Pancreas (tissue), 10 donors: ENCODE results near the gene PSTPIP1. TPM values are rescaled to one million over a fixed set of nuclear protein-coding genes. Genes with fewer than 3 reads are reported as not detected.

Source experiments
- ATAC-seq, 4 donors: fragments of 200-7000 bp; cut with Tn5 transposase; one replicate each; pipeline versions ENCODE4 v1.8.0 to v1.9.1; 2020; ENCODE audit warnings: mild to moderate bottlenecking in 4 of 4, moderate library complexity in 4 of 4
- DNase-seq, 6 donors: peaks; one replicate each; pipeline ENCODE4 v3.0.0-alpha.2; 2020
- FAIRE-seq: peaks from 2 replicates; lab custom pipeline; 2012; peaks lifted over from hg19 to GRCh38; lab: Jason Lieb, UNC
- H3K27ac ChIP-seq, 4 donors: fragments of 200-600 bp; sonication (generic); 1 replicate in 3 of 4; 2 replicates in 1 of 4; pipeline versions ENCODE4 v1.5.0 to v1.8.0; 2020
- H3K27me3 ChIP-seq, 4 donors: fragments of 200-600 bp; one replicate each; pipeline ENCODE4 v1.8.0; 2021
- H3K36me3 ChIP-seq, 3 donors: fragments of 200-600 bp; sonication (generic) in 1 of 3; one replicate each; pipeline versions ENCODE4 v1.5.0 to v1.8.0; 2020 to 2021
- H3K4me1 ChIP-seq, 3 donors: fragments of 200-600 bp; one replicate each; pipeline ENCODE4 v1.8.0; 2021
- H3K4me3 ChIP-seq, 4 donors: fragments of 200-600 bp; sonication (generic) in 2 of 4; one replicate each; pipeline versions ENCODE4 v1.5.0 to v1.8.0; 2020 to 2021
- H3K9me3 ChIP-seq, 4 donors: fragments of 200-600 bp; one replicate each; pipeline ENCODE4 v1.8.0; 2021
- WGBS, 2 donors: extraction: QIAGEN DNeasy Blood & Tissue Kit; methylation state at CpG; one replicate each; pipeline ENCODE4 v1.1.7; 2013; 5-methylcytosine and 5-hydroxymethylcytosine counted together
- intact Hi-C, 3 donors: fragments of 100-400 bp; cut with DNase I; formaldehyde crosslinking; loops; one replicate each; pipeline versions ENCODE4 v1.11.1 to v1.14.2; 2022
- polyA plus RNA-seq, 2 donors: library from polyadenylated mRNA; stranded (reverse); fragments of 200-250 nt; gene quantifications; one replicate each; pipeline ENCODE4 v1.2.3, GENCODE V29; 2013
- total RNA-seq, 6 donors: library from RNA; stranded (reverse); fragmentation: NEBNext Ultra II Directional in 4 of 6; extraction: Animal tissue kit (Norgen Biotek cat#: 25700) in 4 of 6; gene quantifications; one replicate each; pipeline versions ENCODE4 v1.2.1 to v1.2.4, GENCODE V29; 2021 to 2023
- TF ChIP-seq, protein P1 (sequence below), 4 donors: fragments of 200-600 bp; sonication (generic) in 3 of 4; IDR thresholded peaks; one replicate each; pipeline versions ENCODE4 v1.5.0 to v1.8.0; 2021; ENCODE audit warnings: antibody characterized with exemption in 4 of 4
- donor health status: healthy with polysubstance abuse.
- donor health status: DM: no; HTN: no; CAD: no; lungs with moderate emphysema.
- donor health status: DM: no; HTN: no; CAD: no.
- donor health status: control.
- donor health status: control.
- donor health status: Bipolar disorder and iron deficiency.
- donor health status: DM: yes; HTN: yes; CAD: no.
- donor health status: DM: no; HTN: no; CAD: no.
- donor health status: DM: no; HTN: no; CAD: no.
- donor health status: DM: yes; HTN: yes; CAD: no.

The PSTPIP1 gene
- total and polyA plus RNA-seq, 8 donors = 0.83 to 6.2 (median 3.6) TPM; not detected in 1

DNA sequence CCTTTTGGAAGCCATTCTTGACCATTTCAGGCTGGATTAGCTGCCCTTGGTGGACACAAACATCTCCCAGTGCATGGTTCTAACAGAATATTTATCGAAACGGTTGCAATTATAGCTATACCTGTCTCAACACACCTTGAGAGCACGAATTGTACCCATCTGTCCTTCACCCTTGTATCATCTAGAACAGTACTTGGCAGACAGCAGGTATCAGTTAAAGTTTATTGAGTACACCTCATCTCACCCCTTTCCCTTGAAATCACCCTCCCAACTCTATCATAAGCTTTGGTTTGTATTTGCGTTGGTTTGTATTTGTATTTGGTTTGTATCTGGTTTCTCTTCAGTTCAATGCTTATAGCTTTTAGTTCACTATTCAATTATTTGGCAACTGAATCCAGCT lies 63.5 kb downstream of the PSTPIP1 start:
- intact Hi-C loops = no loop called here
- no peaks in the 10 kb centered on the region for H3K9me3 ChIP-seq
- H3K36me3 ChIP-seq = no peaks in the 10 kb centered on the region
- peaks cover 24 to 28% (median 26%) of the 10 kb centered on the region in 3 donors for H3K4me1 ChIP-seq
- H3K4me3 ChIP-seq = no peak overlapping the region
- DNase-seq (no peak), ATAC-seq (no peak), FAIRE-seq (no peak)
- H3K27me3 ChIP-seq = no peaks in the 10 kb centered on the region
- H3K27ac ChIP-seq = no peak overlapping the region
- TF ChIP-seq, protein P1, sequence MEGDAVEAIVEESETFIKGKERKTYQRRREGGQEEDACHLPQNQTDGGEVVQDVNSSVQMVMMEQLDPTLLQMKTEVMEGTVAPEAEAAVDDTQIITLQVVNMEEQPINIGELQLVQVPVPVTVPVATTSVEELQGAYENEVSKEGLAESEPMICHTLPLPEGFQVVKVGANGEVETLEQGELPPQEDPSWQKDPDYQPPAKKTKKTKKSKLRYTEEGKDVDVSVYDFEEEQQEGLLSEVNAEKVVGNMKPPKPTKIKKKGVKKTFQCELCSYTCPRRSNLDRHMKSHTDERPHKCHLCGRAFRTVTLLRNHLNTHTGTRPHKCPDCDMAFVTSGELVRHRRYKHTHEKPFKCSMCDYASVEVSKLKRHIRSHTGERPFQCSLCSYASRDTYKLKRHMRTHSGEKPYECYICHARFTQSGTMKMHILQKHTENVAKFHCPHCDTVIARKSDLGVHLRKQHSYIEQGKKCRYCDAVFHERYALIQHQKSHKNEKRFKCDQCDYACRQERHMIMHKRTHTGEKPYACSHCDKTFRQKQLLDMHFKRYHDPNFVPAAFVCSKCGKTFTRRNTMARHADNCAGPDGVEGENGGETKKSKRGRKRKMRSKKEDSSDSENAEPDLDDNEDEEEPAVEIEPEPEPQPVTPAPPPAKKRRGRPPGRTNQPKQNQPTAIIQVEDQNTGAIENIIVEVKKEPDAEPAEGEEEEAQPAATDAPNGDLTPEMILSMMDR (IDR thresholded peaks at IDR 0.05) = no peak
- 77 to 82% methylated on average over 4 of the region's 4 CpGs for WGBS, 2 donors

DNA sequence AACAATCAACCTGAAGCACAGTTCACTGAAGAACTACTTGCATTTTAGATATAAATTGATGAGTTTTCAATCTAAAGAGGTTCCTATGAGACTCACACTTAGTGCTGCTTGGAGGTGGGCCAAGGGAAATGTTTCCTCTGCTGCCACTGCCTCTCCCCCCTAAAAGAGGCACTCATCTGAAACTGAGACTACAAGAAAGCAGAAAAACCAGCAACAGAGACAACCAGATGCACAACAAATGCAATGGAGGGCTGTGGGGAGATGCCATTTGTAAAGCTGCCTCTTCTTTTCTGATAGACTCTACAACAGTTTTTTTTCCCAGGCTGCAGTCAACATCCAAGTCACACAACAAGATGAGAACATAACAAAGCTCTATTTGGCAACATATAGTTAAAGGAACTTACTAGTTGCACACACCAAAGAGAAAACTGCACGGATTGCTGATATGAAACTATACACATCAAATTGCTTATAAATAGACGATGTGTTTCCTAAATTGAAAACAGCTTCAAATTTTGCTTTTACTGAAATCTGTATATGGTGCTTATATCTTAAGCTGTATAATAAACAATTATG lies 64.9 kb downstream of the PSTPIP1 start:
- Histone ChIP-seq H3K9me3 (no peaks in the 10 kb centered on the region), H3K4me1 (peaks cover 34 to 39% (median 37%) of the 10 kb centered on the region in 3 donors), H3K4me3 (no peak overlapping the region), H3K36me3 (no peaks in the 10 kb centered on the region), H3K27me3 (no peaks in the 10 kb centered on the region), H3K27ac (no peak overlapping the region)
- TF ChIP-seq, protein P1 (IDR thresholded peaks at IDR 0.05) = no peak
- WGBS, 2 donors = 37 to 47% methylated on average over 2 of the region's 2 CpGs
- intact Hi-C loops = no loop called here
- DNase-seq = no peak
- no peak for ATAC-seq
- no peak for FAIRE-seq

DNA sequence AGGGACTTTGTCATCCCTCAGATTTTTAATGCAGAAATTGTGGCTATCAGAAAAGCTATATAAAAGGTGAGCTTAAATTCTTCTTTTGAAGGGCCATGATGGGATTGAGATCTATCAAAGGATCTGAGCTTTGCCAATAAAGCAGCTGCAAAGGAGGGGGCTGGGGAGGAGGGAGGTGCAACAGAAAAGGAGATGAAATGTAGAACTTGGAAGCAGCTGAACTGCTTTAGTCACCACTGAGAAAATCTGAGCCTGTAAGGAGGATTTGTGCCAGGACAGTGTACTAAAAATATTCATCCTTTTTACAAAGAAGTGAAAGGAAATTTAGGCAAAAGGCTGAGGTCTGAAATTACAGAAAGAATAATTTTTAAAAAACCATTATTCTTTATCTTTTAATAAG lies 65.6 kb downstream of the PSTPIP1 start:
- Histone ChIP-seq H3K4me1 (peaks cover 34 to 38% (median 37%) of the 10 kb centered on the region in 3 donors), H3K36me3 (no peaks in the 10 kb centered on the region), H3K4me3 (no peak overlapping the region), H3K27me3 (no peaks in the 10 kb centered on the region), H3K27ac (no peak overlapping the region), H3K9me3 (no peaks in the 10 kb centered on the region)
- ATAC-seq = peak in 3 of 4 donors; percentile 40 to 51 (median 49)
- no peak for FAIRE-seq
- DNase-seq = no peak
- intact Hi-C loops = no loop called here
- TF ChIP-seq, protein P1 (IDR thresholded peaks at IDR 0.05) = no peak

DNA sequence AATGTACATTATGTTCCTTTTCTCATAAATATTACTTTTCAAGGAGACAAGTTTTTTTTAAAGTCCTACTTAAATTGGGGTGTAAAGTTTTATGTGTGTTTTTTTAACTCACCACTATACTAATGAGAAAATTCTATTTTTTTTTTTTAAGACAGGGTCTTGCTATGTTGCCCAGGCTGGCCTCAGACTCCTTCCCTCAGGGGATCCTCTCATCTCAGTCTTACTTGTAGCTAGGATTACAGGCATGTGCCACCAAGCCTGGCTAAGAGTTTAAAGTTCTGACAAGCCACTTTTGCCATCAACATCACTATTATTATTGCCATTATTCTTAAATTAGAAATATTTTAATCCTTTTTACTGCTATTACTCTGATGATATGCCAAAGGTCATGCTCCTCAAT lies 68.3 kb downstream of the PSTPIP1 start:
- no peaks in the 10 kb centered on the region for H3K27me3 ChIP-seq
- ATAC-seq (no peak), DNase-seq (no peak), FAIRE-seq (no peak)
- H3K27ac ChIP-seq = no peak overlapping the region
- TF ChIP-seq, protein P1 (IDR thresholded peaks at IDR 0.05) = no peak
- H3K9me3 ChIP-seq = no peaks in the 10 kb centered on the region
- intact Hi-C loops = no loop called here
- peaks cover 48 to 63% (median 58%) of the 10 kb centered on the region in 3 donors for H3K4me1 ChIP-seq
- H3K4me3 ChIP-seq = no peak overlapping the region
- H3K36me3 ChIP-seq = no peaks in the 10 kb centered on the region

DNA sequence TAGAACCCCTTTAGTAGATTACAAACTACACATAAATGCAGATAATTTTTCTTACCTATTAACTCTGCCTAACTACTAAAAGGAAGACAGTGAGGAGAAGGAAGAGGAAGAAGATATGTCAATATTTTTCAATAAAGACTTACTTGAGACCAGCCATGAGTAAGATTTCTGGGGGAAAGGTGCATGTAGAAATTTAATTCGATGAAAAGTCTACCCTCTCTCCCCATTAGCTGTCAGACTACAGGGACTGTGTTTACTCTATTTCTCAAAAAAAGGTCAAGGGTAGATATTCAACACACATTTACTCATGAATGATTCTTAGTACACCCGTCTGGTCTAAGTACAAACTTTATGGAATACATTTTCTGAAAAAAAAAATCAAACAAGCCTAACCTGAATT lies 69.1 kb downstream of the PSTPIP1 start:
- peak in 2 of 4 donors; percentile 19 to 21 for ATAC-seq
- no peak for DNase-seq
- Histone ChIP-seq H3K9me3 (no peaks in the 10 kb centered on the region), H3K4me3 (no peak overlapping the region), H3K27ac (peak overlapping the region in 3 of 4 donors; percentile 22 to 56 (median 30)), H3K27me3 (no peaks in the 10 kb centered on the region), H3K36me3 (no peaks in the 10 kb centered on the region), H3K4me1 (peaks cover 52 to 69% (median 64%) of the 10 kb centered on the region in 3 donors)
- WGBS, 2 donors = 17 to 23% methylated on average over 2 of the region's 2 CpGs
- FAIRE-seq = no peak
- intact Hi-C loops = no loop called here
- TF ChIP-seq, protein P1 (IDR thresholded peaks at IDR 0.05) = no peak
